HG03280 (cell line): Measurements from ENCODE around the gene AKAP6.

Experiments used
- ATAC-seq: cut with Tn5 transposase; IDR thresholded peaks from one replicate; pipeline ENCODE4 v1.9.1; 2021; ENCODE audit warnings: mild to moderate bottlenecking, moderate library complexity; ENCODE audit not compliant: unreplicated experiment

The AKAP6 gene

DNA sequence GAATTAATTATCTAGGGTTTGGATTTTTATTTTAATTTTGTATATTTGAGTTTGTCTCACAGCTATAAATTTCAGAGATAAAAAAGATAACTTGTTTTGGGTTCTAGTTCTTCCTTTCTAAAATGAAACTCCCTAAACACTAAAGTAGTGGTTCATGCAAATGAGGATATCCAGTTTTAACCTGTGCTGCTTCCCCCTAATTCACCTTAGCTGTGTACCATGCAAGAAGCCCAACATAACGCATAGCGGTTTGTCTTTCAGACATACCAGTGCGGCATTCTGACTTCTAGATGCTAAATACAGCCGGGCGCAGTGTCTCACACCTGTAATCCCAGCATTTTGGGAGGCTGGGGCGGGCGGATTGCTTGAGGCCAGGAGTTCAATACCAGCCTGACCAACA lies 320.9 kb downstream of the AKAP6 start:
- ATAC-seq, result no peak

DNA sequence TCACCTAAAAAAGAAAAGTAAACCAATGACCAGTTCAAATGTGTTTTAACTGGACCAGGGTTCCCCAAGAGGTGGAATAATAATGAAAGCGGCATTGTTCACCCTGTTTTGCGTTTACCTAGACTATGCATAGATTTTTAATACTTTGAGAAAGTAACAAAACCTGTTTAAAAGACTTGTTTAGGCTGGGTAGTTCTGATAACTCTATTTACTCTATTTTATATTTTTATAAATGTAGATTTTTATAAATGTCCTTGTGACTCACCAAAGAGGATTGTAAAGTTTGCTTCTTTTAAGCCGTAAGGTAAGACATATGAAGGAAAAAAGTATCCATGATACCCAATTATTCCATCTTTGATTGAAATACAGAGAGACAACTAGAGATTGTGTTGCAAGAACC lies 321.6 kb downstream of the AKAP6 start:
- no peak for ATAC-seq

DNA sequence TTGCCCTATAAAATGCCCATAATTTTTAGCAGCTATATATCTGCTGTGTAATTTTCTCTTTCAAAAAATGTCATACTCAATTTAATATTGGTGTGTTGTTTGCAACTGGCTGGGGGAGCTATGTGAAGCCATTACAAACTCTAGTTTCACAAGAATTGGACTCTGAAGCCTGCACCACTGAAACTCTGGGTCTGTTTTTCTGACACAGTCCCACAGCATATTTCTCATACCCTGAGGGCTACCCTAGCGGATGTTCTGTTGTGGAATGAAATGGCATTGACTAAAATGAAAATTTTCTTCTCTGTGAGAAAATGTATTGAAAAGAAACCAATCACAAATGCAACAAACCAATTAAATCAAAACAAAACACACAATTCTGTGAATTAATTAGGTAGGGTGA lies 325.0 kb downstream of the AKAP6 start:
- ATAC-seq, result no peak

DNA sequence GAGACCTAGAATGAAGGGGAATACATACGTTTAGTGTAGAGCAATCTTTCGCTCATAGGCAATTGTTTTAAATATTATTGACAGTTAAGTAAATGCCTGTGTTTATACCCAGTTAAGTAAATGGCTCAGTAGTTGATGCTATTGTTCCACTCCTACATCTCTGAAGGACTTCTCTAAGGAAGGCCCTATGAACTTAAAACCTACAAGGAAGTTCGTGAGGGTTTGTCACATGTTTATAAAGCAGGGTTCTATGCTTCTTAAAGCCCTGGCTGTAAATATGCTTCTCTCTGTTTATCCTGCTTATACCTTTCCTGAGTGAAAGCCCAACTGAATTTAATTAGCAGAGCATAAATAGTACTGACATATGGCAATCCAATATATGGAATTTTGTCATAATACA lies 327.5 kb downstream of the AKAP6 start:
- ATAC-seq, result no peak

DNA sequence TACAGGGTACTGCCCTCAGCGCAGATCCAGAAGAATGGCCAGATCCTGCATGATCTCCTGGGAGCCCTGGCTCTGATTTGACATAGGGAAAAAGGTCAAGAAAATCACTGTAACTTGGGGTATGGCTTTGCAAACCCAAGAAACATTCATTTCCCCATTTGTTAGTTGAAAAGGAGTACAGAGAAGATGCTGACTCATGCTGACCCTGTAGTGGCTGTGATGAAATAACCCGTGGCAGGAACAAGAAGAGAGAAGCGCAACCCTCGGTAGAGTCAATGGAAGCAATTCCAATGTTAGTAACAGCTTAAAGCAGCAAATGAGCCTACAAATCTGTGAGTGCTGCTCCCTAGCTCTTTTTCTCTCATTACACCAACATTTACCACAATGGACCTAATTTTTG lies 328.0 kb downstream of the AKAP6 start:
- ATAC-seq, result peak; percentile 73

DNA sequence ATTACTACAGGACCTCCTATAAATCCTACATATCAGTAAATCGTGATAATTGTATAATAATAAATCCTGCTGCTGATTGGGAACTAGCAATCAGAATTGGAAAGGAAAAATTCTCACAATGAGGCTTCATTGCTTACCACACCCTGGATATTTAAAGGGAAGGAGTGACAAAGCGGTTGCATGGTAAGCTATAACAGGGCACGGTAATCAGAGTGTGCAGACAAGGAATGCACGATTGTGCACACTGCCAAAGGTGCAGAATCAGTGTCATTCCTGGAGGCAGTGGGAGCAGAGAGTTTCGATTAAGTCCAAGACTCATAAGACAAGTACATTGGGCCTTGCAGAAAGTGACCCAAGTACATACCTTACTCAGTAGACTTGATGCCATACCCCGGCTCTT lies 332.1 kb downstream of the AKAP6 start:
- no peak for ATAC-seq

DNA sequence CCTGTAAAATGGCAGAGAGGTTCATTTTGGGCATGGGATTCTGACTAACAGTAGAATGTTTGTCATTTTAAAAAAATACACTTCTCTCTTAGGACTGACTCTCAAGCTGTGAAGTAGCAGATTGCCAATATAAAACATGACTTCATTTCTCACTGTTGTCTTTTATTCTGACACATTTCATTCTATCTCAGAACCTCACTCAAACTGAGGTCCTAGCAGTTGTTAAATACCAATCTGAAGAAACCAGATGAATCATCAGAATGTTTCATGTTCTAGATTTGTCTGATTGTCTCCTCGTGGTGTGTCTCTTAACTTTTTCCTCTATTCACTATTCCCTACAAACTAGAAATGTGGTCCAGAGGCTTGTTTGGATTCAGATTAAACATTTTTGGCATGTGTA lies 333.1 kb downstream of the AKAP6 start:
- no peak for ATAC-seq

DNA sequence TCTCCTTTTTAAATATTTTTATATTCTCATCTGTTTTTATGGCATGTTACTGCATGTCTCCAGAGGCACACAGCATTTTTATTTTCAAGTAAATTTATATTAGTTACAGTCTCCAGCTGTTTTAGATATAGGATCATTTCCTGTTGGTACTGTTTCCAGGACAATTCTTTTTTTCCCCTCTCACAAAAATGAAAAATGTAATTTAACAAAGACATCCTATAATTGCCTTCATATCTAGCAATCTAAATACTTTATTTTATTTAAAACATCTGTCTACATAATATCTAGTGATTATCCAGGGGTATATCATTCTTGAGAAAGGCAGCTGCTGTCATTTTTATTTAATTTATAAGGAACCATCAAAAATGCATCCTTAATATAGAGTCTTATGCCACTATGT lies 337.2 kb downstream of the AKAP6 start:
- no peak for ATAC-seq

DNA sequence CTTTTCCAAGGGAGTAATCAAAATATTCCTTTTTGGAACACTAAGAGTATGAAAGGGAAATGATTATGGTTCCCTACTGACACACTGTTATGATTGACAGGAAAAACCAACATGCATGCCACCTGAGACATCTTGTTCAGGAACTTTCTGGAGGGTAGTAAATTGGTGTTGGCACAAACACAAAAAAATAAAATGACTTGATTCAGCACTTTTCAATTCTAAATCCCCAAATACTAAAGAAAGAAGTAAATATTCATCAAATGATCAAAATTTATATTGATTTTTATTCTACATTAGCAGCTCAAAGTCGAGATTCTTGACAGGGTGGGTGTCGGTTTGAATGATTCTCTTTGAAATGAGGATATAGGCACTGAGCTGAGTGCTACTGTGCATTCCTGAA lies 338.2 kb downstream of the AKAP6 start:
- ATAC-seq, result no peak

DNA sequence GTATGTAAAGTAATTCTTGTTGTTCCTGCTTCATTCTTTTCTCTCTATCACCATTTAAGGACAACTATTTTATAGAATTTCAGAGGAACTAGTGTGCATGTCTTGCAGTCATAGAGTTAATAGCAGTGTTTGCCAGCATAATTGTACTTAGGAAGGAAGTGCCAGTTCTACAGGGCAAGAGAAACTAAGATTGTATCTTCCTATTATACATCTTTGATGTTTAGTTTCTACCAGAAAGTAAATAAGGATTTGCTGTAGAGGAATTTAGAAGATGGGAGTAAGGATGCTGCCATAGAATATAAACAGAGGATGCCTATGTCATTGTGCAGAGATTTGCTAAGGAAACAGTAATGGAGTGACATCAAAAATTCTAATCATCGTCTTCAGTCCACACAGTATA lies 338.7 kb downstream of the AKAP6 start:
- ATAC-seq, result no peak

DNA sequence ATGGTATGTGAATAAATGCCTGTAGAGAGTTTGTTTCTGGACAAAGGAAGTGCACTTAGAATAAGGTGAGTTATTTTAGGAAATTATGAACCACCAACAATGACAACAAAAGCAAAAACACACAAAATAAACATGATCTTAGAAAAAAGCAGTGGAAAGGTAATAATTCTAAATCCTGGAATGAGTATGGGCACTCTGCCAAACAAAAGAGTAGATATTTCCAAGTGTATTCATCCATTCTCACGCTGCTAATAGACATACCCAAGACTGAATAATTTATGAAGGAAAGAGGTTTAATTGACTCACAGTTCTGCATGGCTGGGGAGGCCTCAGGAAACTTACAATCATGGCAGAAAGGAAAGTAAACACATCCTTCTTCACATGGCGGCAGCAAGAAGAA lies 340.3 kb downstream of the AKAP6 start:
- ATAC-seq, result no peak

DNA sequence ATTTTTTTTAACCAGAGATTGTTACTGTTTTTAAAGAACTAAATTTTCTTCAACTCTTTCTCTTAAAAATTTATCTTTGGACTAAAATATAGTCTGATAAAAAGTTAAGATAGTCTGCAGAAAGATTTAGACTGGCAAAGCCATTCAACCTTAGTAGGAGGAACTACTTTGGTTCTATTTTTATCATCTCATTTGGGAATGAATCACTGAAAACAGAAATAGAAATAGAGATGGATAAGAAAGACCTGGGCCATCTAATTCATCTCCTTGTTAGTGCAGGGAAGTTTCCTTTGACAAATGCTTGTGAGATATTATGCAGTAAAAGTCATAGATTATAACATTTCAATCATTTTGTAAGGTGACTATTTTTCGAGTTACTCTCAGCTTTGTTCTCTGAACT lies 346.3 kb downstream of the AKAP6 start:
- no peak for ATAC-seq

DNA sequence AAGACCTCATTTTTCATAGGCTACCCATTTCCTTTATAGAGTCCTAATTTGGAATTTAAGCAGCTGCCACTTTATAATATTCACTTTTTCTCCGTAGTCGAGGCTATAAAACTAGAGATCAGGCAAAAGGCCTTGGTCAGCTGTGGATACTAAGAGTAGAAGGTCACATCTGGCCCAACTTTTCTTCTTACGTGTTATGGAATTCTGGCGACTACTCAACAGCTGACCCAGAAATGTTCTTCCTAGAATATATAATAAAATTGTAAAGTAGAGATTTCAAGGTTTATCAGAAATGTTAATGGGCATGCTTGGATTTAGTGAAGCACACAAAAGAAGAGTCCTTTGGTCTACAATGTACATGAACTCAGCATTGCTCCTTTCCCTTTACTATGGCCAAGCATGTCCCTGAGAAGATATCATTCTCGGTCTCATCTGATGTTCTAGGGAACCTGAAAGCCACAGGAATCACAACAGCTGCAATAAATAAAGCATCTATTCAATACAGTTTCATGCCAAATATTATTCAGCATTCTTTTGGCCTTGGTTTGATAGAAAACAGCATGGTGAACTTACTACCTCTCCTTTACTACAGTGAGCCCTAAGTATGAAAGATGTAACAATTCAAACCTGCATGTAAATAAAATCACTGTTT lies 348.2 kb downstream of the AKAP6 start:
- ATAC-seq, result no peak

DNA sequence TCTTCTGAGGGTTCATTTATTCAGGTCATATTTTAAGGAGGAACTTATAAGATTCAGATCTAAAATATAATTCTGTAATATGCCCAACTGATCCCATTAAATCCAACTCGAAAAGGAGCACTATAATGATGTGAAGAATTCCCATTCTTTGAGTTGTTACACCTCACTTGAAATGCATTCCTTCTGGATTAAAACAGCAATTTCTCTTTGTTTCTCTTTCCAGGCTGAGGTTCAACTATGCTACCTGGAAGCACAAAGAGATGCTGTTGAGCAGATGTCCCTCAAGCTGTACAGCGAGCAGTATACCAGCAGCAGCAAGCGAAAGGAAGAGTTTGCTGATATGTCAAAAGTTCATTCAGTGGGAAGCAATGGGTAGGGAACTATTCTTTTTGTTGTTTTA lies 349.0 kb downstream of the AKAP6 start:
- ATAC-seq, result no peak

DNA sequence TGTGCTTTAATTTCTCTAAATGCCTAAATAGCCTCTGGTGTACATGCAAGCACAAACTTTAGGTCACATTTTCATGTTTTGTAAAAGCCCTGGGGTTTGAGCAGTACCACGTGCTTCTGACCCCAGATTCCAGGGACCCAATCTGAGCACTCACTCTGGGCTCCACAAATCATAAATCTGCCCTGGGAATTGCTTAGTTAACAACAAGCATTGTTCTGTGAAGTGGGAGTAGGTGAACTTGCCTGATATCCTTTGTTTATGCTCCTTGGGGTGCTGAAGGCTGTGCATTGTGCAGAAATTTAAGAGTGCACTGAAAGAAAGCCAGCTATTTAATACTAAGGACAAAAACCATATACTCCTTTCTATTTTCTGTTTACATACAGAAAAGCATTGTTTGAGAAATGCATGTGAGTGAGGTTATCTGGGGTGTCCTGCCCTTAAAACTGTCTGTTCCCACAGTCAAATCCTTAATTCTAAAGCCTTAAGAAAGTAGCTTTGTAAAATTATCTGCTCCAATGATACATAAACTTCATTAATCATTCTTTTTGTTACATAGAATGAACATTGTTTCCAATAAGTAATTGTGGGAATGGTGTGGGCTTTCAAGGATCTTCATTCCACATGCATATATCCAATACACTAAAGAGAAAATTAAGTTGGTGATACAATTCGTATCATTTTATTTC lies 351.0 kb downstream of the AKAP6 start:
- ATAC-seq, result no peak

DNA sequence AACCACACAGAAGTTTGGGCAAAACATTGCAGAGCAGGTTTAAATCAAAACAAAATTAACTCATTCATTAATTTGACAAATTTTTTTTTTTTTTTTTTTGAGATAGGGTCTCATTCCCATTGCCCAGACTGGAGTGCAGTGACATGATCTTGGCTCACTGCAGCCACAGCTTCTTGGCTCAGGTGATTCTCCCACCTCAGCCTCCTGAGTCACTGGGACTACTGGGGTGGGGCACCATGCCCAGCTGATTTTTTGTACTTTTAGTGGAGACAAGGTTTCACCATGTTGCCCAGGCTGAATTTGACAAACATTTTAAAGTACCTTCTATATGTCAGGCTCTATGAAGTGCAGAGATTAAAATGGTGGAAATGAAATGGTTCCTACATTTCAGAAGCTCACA lies 352.5 kb downstream of the AKAP6 start:
- no peak for ATAC-seq

DNA sequence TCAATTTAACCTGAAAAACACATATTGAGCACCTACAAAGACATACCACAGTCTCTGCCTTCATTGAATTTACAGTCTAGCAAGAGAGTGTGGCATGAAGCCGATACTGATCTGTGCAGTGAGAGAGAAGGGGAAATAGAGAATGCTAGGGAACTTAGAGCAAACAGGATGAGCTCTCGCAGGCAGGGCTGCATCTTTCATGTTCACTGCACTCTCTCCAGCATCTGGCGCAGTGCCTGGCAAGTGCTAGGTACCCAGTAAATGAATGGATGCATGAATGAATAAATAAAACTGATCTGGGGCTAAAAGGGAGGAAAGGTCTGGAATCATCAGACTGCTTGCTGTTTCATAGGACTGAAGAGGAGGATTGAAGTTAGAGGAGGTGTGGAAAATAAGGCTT lies 353.1 kb downstream of the AKAP6 start:
- ATAC-seq, result no peak

DNA sequence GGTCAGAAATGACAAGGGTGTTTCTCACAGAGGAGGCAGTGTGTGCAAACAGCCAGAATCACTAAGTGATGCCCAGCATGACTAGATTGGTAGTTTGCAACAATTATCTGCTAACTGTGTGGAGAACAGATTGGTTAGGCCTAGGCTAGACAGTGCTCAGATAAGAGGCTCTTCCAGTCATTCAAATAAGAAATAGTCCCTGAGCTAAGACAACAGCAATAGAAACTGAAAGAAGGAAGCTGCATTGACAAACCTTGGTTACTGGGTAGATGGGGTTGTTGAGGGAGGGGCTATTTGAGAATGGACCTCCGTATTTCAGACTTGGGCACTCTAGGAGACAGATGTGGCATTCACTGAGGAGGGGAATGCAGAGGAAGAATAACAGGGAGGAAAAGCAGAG lies 354.6 kb downstream of the AKAP6 start:
- ATAC-seq, result no peak

DNA sequence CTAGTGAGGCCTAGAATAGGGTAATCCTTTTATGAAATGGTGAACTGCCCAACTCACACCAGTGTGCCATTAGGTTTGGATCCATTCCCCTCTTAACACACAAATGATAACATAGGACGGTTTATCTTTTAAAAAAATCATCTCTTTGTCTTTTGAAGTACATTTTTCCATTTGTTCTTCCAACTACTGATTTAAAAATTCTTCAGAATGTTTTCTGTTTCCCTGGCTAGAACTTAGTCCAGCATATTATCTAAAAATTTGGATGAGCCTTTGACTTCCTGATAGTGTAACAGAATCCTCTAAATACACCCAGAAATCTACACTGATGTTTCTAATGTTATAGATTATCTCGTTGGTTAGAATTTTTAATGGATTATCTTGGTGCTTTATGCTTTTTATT lies 359.8 kb downstream of the AKAP6 start:
- no peak for ATAC-seq

DNA sequence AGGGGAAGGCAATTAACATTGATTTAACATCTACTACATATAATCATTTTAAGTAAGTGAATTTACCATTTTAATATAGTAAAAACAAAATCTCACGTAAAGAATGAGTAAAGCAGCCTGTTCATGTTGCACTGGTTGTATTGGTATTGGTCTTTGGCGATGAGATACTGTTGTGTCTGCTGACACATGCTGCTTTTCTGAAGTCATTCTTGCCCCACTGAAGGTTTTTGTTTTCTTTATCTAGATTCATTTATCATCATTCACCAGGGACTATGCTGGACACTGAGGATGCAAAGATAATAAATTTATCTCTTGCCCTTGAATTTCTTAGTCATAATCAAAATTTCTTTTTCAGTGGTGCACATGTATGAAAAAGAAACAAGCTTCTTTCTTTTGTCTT lies 363.3 kb downstream of the AKAP6 start:
- no peak for ATAC-seq

DNA sequence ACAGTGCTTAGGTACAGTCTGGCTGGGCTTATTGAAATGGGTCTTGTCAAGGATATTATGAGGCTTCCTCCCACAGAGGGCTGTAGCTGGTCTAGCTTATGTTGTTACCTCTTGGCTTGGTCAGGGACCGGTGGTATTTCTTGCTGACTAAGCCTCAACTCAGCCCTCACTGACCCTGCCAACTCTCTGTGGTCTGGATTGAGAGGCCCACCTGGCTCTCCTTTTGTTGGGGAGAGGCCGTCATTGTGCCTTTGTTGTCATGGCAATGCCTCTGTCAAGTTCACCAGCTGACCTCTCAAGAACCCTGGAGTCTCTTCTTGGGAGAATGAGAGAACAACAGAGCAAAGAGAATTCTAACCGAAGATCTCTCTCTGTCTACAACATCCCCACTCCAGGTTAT lies 364.0 kb downstream of the AKAP6 start:
- ATAC-seq, result no peak

DNA sequence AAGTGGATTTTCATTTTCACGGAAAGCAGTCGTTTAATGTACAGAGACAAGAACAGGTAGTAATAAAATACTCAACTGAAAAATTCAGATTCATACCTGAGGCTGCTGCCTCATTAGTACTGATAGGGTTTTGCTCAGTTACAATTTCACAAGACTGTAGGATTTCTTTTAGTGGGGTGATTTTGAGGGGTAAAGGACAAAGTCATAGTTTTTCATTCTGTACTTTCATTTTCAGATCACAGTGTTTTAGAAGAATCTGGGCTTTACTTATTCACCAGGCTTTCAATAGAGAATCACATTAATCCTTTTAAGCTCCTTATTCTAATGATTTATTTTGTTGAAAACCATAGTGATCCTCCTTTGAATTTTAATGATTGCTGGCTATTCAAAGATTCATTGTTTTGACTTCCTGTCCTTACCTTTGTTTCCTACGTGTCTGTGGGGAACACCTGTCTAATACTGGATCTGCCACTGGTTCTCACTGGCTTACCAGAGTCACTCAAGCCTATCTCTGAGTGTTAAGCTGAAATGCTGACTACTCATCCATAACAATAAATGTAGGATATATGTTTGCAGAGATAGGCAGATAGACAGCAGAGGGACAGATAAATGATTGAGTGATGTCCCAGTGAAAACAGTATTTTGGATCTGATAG lies 365.8 kb downstream of the AKAP6 start:
- no peak for ATAC-seq
